ENCODE measurements around the gene GJC2.

GRCh38 chr1:228181645-228182034, 31.9 kb downstream of the GJC2 start:
- TF ChIP-seq, protein P1, sequence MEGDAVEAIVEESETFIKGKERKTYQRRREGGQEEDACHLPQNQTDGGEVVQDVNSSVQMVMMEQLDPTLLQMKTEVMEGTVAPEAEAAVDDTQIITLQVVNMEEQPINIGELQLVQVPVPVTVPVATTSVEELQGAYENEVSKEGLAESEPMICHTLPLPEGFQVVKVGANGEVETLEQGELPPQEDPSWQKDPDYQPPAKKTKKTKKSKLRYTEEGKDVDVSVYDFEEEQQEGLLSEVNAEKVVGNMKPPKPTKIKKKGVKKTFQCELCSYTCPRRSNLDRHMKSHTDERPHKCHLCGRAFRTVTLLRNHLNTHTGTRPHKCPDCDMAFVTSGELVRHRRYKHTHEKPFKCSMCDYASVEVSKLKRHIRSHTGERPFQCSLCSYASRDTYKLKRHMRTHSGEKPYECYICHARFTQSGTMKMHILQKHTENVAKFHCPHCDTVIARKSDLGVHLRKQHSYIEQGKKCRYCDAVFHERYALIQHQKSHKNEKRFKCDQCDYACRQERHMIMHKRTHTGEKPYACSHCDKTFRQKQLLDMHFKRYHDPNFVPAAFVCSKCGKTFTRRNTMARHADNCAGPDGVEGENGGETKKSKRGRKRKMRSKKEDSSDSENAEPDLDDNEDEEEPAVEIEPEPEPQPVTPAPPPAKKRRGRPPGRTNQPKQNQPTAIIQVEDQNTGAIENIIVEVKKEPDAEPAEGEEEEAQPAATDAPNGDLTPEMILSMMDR (IDR thresholded peaks at IDR 0.05) = no peak
- TF ChIP-seq POLR2A (IDR thresholded peaks at IDR 0.05) = no peak
